HL-60 (cell line): ENCODE measurements around the gene HUWE1.

Experiments used
- CTCF ChIP-seq: IDR thresholded peaks from one replicate; pipeline ENCODE4 v1.5.1; 2011; ENCODE audit warnings: low read length, control low read depth, inconsistent platforms; ENCODE audit not compliant: insufficient read depth
- POLR2AphosphoS5 ChIP-seq: IDR thresholded peaks from 2 replicates; pipeline ENCODE4 v1.6.1; 2012; ENCODE audit warnings: low read depth
- REST ChIP-seq: IDR thresholded peaks from 2 replicates; pipeline ENCODE4 v1.6.1; 2012; ENCODE audit warnings: low read depth; ENCODE audit not compliant: insufficient replicate concordance

GRCh38 chrX:53483838-53484405 is 202.6 kb downstream of the HUWE1 start:
- TF ChIP-seq CTCF = no peak
- no peak for TF ChIP-seq POLR2AphosphoS5
- no peak for TF ChIP-seq REST
